Nephron progenitor cell (in vitro differentiated cells): ENCODE measurements around the gene AK2.
"Not testable (repeated sequence)": the region's sequence is repeated elsewhere in the genome, so short reads cannot be mapped to it uniquely, and the experiment has no call there.

Experiments used
- DNase-seq: peaks from one replicate; pipeline ENCODE4 v3.0.0; 2021
- H3K27ac Mint-ChIP-seq: 2 replicates; pipeline ENCODE4 v1.8.0; 2021; ENCODE audit warnings: mild to moderate bottlenecking, moderate library complexity, mixed read lengths
- H3K27me3 Mint-ChIP-seq: 2 replicates; pipeline ENCODE4 v1.8.0; 2021; ENCODE audit warnings: mild to moderate bottlenecking, low read depth, mixed read lengths; ENCODE audit not compliant: poor library complexity
- H3K36me3 Mint-ChIP-seq: 2 replicates; pipeline ENCODE4 v1.8.0; 2021; ENCODE audit warnings: low read depth, mixed read lengths
- H3K4me1 Mint-ChIP-seq: 2 replicates; pipeline ENCODE4 v1.8.0; 2021; ENCODE audit warnings: mixed read lengths
- H3K4me3 Mint-ChIP-seq: 2 replicates; pipeline ENCODE4 v1.8.0; 2021; ENCODE audit warnings: mild to moderate bottlenecking, moderate library complexity, mixed read lengths
- H3K9me3 Mint-ChIP-seq: 2 replicates; pipeline ENCODE4 v1.8.0; 2021; ENCODE audit warnings: mild to moderate bottlenecking, moderate library complexity, mixed read lengths
- CTCF ChIP-seq: fragments of 200-600 bp; sonication (generic); IDR thresholded peaks from 2 replicates; pipeline ENCODE4 v1.5.0; 2021; ENCODE audit warnings: antibody characterized with exemption

The AK2 gene

GRCh38 chr1:32997381-32997891 is 39.2 kb downstream of the AK2 start:
- H3K4me3 Mint-ChIP-seq, result no peak overlapping the region
- H3K27ac Mint-ChIP-seq, result peak overlapping the region; percentile 31
- no peaks in the 10 kb centered on the region for H3K9me3 Mint-ChIP-seq
- peaks cover 32% of the 10 kb centered on the region for H3K4me1 Mint-ChIP-seq
- H3K36me3 Mint-ChIP-seq, result peaks cover under 1% of the 10 kb centered on the region
- no peak for DNase-seq
- no peak for TF ChIP-seq CTCF
- peaks cover 10% of the 10 kb centered on the region for H3K27me3 Mint-ChIP-seq

GRCh38 chr1:32993324-32993636 is 43.4 kb downstream of the AK2 start:
- H3K36me3 Mint-ChIP-seq, H3K9me3 Mint-ChIP-seq, H3K4me3 Mint-ChIP-seq, H3K27me3 Mint-ChIP-seq, H3K27ac Mint-ChIP-seq, DNase-seq: not testable (repeated sequence)
- H3K4me1 Mint-ChIP-seq, result peaks cover 42% of the 10 kb centered on the region

GRCh38 chr1:32992489-32993323 is 44.0 kb downstream of the AK2 start:
- H3K4me1 Mint-ChIP-seq, result peaks cover 42% of the 10 kb centered on the region
- H3K27me3 Mint-ChIP-seq, result peaks cover 8% of the 10 kb centered on the region
- DNase-seq, result peak; percentile 56
- no peak for TF ChIP-seq CTCF
- H3K9me3 Mint-ChIP-seq, result no peaks in the 10 kb centered on the region
- no peak overlapping the region for H3K4me3 Mint-ChIP-seq
- no peaks in the 10 kb centered on the region for H3K36me3 Mint-ChIP-seq
- H3K27ac Mint-ChIP-seq, result peak overlapping the region; percentile 52

GRCh38 chr1:32991819-32992488 is 44.7 kb downstream of the AK2 start:
- H3K9me3 Mint-ChIP-seq, result no peaks in the 10 kb centered on the region
- H3K4me1 Mint-ChIP-seq, result peaks cover 37% of the 10 kb centered on the region
- H3K27ac Mint-ChIP-seq, result no peak overlapping the region
- H3K4me3 Mint-ChIP-seq, result no peak overlapping the region
- H3K36me3 Mint-ChIP-seq, result no peaks in the 10 kb centered on the region
- no peak for TF ChIP-seq CTCF
- no peak for DNase-seq
- H3K27me3 Mint-ChIP-seq, result peaks cover 8% of the 10 kb centered on the region

GRCh38 chr1:32991386-32991785 is 45.3 kb downstream of the AK2 start:
- Mint-ChIP-seq H3K4me1 (peaks cover 31% of the 10 kb centered on the region), H3K4me3 (no peak overlapping the region), H3K9me3 (no peaks in the 10 kb centered on the region), H3K27ac (no peak overlapping the region), H3K36me3 (no peaks in the 10 kb centered on the region), H3K27me3 (peaks cover 8% of the 10 kb centered on the region)
- no peak for TF ChIP-seq CTCF
- DNase-seq, result no peak

GRCh38 chr1:32990887-32991286 is 45.8 kb downstream of the AK2 start:
- H3K27me3 Mint-ChIP-seq, result peaks cover 8% of the 10 kb centered on the region
- H3K9me3 Mint-ChIP-seq, result no peaks in the 10 kb centered on the region
- no peak for TF ChIP-seq CTCF
- H3K27ac Mint-ChIP-seq, result no peak overlapping the region
- H3K36me3 Mint-ChIP-seq, result no peaks in the 10 kb centered on the region
- H3K4me3 Mint-ChIP-seq, result no peak overlapping the region
- H3K4me1 Mint-ChIP-seq, result peaks cover 31% of the 10 kb centered on the region
- no peak for DNase-seq
